Psoas muscle (tissue), 8 donors: Measurements from ENCODE around the gene RPP30. TPM values are rescaled to one million over a fixed set of nuclear protein-coding genes. Genes with fewer than 3 reads are reported as not detected.

Experiments
- ATAC-seq, 4 donors: fragments of 200-7000 bp; cut with Tn5 transposase; one replicate each; pipeline ENCODE4 v1.9.1; 2020; ENCODE audit warnings: moderate library complexity in 3 of 4, mild to moderate bottlenecking in 2 of 4
- DNase-seq, 2 donors: peaks; one replicate each; pipeline ENCODE4 v3.0.0-alpha.2; 2020
- H3K27ac ChIP-seq: fragments of 200-600 bp; one replicate; pipeline ENCODE4 v1.8.0; 2022
- H3K27me3 ChIP-seq, 3 donors: fragments of 200-600 bp in 1 of 3; one replicate each; pipeline versions ENCODE4 v1.6.1 to v1.8.0; 2013 to 2022; ENCODE audit warnings: low read length in 2 of 3, mild to moderate bottlenecking in 2 of 3, moderate library complexity in 1 of 3; ENCODE audit not compliant: insufficient read depth in 3 of 3
- H3K36me3 ChIP-seq, 2 donors: fragments of 200-600 bp in 1 of 2; one replicate each; pipeline versions ENCODE4 v1.6.1 to v1.8.0; 2013 to 2022; ENCODE audit warnings: low read depth in 1 of 2, mild to moderate bottlenecking in 1 of 2, moderate library complexity in 1 of 2; ENCODE audit not compliant: insufficient read depth in 1 of 2
- H3K4me1 ChIP-seq: fragments of 200-600 bp; one replicate; pipeline ENCODE4 v1.8.0; 2022
- H3K4me3 ChIP-seq: fragments of 200-600 bp; one replicate; pipeline ENCODE4 v1.8.0; 2022; ENCODE audit warnings: mild to moderate bottlenecking
- H3K9me3 ChIP-seq: fragments of 200-600 bp; one replicate; pipeline ENCODE4 v1.8.0; 2022
- WGBS, 3 donors: extraction: QIAGEN DNeasy Blood & Tissue Kit; methylation state at CpG; one replicate each; pipeline versions ENCODE4 v1.1.6 to v1.1.7; 2013; 5-methylcytosine and 5-hydroxymethylcytosine counted together
- intact Hi-C, 2 donors: fragments of 100-400 bp; cut with DNase I; formaldehyde crosslinking; loops; one replicate each; pipeline versions ENCODE4 v1.11.0 to v1.14.2; 2022
- polyA plus RNA-seq, 3 donors: library from polyadenylated mRNA; stranded (reverse); fragments of 200-250 nt; gene quantifications; one replicate each; pipeline ENCODE4 v1.2.3, GENCODE V29; 2013
- total RNA-seq, 4 donors: library from RNA; stranded (reverse); fragmentation: NEBNext Ultra II Directional in 2 of 4; extraction: Animal tissue kit (Norgen Biotek cat#: 25700) in 2 of 4; gene quantifications; one replicate each; pipeline versions ENCODE4 v1.2.1 to v1.2.4, GENCODE V29; 2021 to 2023
- TF ChIP-seq, protein P1 (sequence below): fragments of 200-600 bp; IDR thresholded peaks from one replicate; pipeline ENCODE4 v1.8.0; 2022; ENCODE audit warnings: antibody characterized with exemption
- donor health status: healthy with polysubstance abuse.
- donor health status: DM: no; HTN: no; CAD: no; lungs with moderate emphysema.
- donor health status: Bipolar disorder and iron deficiency.
- donor health status: healthy.
- donor health status: DM: yes; HTN: yes; CAD: no.
- donor health status: DM: no; HTN: no; CAD: no.
- donor health status: DM: no; HTN: no; CAD: no.
- donor health status: DM: yes; HTN: yes; CAD: no.

Gene RPP30
- total and polyA plus RNA-seq, 7 donors = 24.9 to 66.3 (median 33.8) TPM

DNA sequence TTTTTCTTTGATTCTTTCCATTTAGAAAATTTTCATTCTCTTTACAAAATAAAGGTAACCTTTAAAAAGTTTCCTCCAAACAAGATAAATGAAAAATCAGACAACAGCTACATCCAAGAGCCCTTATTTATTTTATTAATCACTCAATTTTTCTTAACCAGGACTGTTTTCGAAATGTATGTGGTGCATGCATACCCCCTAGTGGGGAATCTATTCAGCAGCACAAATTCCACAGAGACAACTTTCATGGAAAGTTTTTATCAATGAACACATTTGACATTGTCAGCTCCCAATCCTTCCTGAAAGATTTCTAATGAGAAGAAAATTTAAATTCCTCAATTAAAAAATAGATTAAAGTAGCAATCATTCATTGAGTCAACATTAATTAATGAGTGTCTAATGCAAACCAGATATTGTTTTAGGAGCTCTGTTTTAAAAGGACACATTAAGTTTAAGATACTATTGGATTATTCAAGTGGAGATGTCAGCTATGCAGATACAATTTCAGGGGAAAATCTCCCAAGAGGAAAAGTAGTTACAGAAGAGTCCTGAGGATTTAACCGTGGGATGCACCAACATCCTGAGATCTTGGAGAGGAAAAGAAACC lies 8.8 kb upstream of the RPP30 start:
- H3K9me3 ChIP-seq = no peaks in the 10 kb centered on the region
- ATAC-seq (no peak), DNase-seq (no peak)
- H3K4me3 ChIP-seq = no peak overlapping the region
- H3K36me3 ChIP-seq = no peaks in the 10 kb centered on the region
- intact Hi-C loops = loop anchor here in 1 of 2 donors (5.0 to 10.0 kb wide), 2 partner anchors 1066 to 1732 kb away; partner anchors contain the start of gene KIF11
- WGBS, 3 donors = 33 to 43% (median 36%) methylated on average over 2 of the region's 2 CpGs
- H3K27ac ChIP-seq = no peak overlapping the region
- H3K4me1 ChIP-seq = no peaks in the 10 kb centered on the region
- TF ChIP-seq, protein P1, sequence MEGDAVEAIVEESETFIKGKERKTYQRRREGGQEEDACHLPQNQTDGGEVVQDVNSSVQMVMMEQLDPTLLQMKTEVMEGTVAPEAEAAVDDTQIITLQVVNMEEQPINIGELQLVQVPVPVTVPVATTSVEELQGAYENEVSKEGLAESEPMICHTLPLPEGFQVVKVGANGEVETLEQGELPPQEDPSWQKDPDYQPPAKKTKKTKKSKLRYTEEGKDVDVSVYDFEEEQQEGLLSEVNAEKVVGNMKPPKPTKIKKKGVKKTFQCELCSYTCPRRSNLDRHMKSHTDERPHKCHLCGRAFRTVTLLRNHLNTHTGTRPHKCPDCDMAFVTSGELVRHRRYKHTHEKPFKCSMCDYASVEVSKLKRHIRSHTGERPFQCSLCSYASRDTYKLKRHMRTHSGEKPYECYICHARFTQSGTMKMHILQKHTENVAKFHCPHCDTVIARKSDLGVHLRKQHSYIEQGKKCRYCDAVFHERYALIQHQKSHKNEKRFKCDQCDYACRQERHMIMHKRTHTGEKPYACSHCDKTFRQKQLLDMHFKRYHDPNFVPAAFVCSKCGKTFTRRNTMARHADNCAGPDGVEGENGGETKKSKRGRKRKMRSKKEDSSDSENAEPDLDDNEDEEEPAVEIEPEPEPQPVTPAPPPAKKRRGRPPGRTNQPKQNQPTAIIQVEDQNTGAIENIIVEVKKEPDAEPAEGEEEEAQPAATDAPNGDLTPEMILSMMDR = peak; percentile 59
- peaks cover 0 to 3% (median 2%) of the 10 kb centered on the region in 3 donors for H3K27me3 ChIP-seq

DNA sequence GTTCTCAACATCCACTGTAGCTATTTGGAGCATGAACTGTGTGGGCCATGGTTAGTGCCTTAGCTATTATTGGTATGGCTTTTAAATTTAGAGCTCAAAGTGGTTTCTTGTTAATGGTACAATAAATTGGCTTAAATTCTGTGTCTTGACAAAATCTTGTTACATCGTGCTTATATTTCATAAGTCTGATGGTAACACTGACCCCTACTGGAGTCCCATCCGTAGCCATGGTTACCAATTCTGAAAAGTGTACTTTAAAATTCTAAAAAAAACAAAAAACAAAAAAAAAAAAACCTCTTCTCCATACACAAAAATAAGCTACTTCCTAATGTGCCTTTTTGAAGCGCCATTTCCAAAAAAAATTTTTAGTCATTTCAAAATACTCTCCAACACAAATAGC lies 6.4 kb upstream of the RPP30 start:
- Histone ChIP-seq H3K4me3 (no peak overlapping the region), H3K9me3 (peaks cover 5% of the 10 kb centered on the region), H3K36me3 (no peaks in the 10 kb centered on the region), H3K27me3 (peaks cover 0 to 3% (median 2%) of the 10 kb centered on the region in 3 donors), H3K4me1 (no peaks in the 10 kb centered on the region), H3K27ac (no peak overlapping the region)
- intact Hi-C loops = loop anchor here (5.0 to 10.0 kb wide), 2 partner anchors 118 to 1729 kb away; partner anchors contain the start of gene KIF11 (in 1 of the 2)
- DNase-seq (no peak), ATAC-seq (no peak)
- 31 to 36% (median 33%) methylated on average over 3 of the region's 3 CpGs for WGBS, 3 donors
- TF ChIP-seq, protein P1 = peak; percentile 9

DNA sequence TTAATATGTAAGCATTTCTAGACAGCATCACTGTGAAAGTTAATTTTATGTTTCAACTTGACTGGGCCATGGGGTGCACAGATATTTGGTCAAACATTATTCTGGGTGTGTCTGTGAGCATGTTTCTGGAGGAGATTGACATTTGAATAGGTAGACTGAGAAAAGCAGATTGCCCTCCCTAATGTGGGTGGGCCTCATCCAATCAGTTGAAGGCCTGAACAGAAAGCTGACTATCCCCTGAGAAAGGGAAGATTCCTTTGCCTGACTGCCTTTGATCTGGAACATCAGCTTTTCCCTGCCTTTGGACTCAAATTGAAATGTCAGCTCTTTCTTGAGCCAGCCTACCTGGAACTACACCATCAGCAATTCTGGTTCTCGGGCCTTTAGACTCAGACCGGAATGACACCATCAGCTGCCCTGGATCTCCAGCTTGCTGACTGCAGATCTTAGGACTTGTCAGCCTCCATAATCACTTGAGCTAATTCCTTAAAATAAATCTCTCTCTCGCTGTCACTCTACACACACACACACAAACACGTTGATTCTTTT lies 5.7 kb upstream of the RPP30 start:
- intact Hi-C loops = loop anchor here (5.0 to 10.0 kb wide), 2 partner anchors 119 to 1729 kb away; partner anchors contain the start of gene KIF11 (in 1 of the 2)
- 79 to 87% (median 87%) methylated on average over 4 of the region's 4 CpGs for whole genome bisulfite sequencing, 3 donors
- Histone ChIP-seq H3K27ac (no peak overlapping the region), H3K4me3 (no peak overlapping the region), H3K4me1 (no peaks in the 10 kb centered on the region), H3K27me3 (peaks cover 0 to 3% (median 2%) of the 10 kb centered on the region in 3 donors), H3K36me3 (no peaks in the 10 kb centered on the region), H3K9me3 (peaks cover 5% of the 10 kb centered on the region)
- ATAC-seq (no peak), DNase-seq (no peak)
- TF ChIP-seq, protein P1 = no peak

DNA sequence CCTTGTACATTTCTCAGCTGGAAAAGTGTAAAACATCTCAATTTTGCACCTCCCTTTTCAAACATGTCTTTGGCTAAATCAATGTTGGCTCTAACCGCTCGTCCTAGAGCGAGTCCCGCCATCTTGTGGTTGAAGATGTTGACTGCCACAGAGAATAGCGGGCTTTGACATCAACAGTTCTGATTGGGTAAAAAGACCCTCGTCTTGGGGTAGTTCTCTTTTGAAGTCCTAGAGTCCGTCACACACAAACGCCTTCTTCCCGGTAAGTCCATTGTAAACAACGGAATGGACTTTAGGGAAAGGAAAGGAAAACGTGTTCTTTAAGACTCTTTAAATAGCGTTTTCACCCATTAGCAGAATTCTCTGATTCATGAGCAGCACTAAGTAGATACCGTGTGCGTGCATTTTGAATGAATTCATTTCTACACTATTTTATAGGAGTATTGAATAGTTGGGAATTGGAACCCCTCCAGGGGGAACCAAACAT lies 452 bp upstream of the RPP30 start:
- peak overlapping the region; percentile 77 for H3K27ac ChIP-seq
- TF ChIP-seq, protein P1 = peak; percentile 66
- ATAC-seq = peak; percentile 67 to 87 (median 80)
- peaks cover 14% of the 10 kb centered on the region for H3K4me1 ChIP-seq
- H3K9me3 ChIP-seq = peaks cover 5% of the 10 kb centered on the region
- peak in 1 of 2 donors; percentile 16 for DNase-seq
- H3K36me3 ChIP-seq = peaks cover 0 to 20% of the 10 kb centered on the region in 2 donors
- H3K4me3 ChIP-seq = peak overlapping the region; percentile 87
- 1 to 2% (median 1%) methylated on average over 14 of the region's 14 CpGs for WGBS, 3 donors
- no peaks in the 10 kb centered on the region for H3K27me3 ChIP-seq
- intact Hi-C loops = loop anchor here in 1 of 2 donors (2.0 kb wide), 1 partner anchor 121 kb away; no protein-coding TSS in a partner anchor
